Measurements from ENCODE around the gene GPR18.

DNA sequence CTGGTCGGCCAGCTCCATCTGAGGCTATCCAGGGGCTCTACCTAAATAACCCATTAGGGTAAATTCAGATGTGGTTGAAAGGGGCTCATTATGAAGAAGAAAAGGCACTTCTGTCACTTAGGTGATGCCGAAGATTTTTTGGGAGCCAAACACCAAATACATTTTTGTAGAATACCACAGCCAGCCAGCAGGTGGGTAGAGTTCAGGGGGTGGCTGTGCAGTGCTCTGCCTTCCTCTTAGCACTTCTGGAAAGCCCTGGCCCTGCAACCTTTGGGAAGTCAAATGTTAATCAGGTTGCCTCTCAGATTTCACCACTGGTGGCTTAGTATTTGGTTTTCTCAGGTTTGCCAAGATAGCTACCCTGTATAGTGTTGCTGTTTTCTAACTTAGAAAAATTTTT, 18.5 kb upstream of the GPR18 start:
- TF ChIP-seq, protein P1, sequence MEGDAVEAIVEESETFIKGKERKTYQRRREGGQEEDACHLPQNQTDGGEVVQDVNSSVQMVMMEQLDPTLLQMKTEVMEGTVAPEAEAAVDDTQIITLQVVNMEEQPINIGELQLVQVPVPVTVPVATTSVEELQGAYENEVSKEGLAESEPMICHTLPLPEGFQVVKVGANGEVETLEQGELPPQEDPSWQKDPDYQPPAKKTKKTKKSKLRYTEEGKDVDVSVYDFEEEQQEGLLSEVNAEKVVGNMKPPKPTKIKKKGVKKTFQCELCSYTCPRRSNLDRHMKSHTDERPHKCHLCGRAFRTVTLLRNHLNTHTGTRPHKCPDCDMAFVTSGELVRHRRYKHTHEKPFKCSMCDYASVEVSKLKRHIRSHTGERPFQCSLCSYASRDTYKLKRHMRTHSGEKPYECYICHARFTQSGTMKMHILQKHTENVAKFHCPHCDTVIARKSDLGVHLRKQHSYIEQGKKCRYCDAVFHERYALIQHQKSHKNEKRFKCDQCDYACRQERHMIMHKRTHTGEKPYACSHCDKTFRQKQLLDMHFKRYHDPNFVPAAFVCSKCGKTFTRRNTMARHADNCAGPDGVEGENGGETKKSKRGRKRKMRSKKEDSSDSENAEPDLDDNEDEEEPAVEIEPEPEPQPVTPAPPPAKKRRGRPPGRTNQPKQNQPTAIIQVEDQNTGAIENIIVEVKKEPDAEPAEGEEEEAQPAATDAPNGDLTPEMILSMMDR (IDR thresholded peaks at IDR 0.05): no peak
- TF ChIP-seq POLR2A (IDR thresholded peaks at IDR 0.05): no peak

Data from uterus (tissue), 2 donors.